GM12891 (cell line): ENCODE results near the gene PAPSS2.

Experiments
- DNase-seq: peaks from one replicate; pipeline ENCODE4 v3.0.0; 2011; ENCODE audit warnings: low spot score; ENCODE audit not compliant: insufficient read length
- FAIRE-seq: peaks from 2 replicates; lab custom pipeline; 2011; peaks lifted over from hg19 to GRCh38; lab: Jason Lieb, UNC
- PAX5 ChIP-seq: IDR thresholded peaks from 2 replicates; pipeline ENCODE4 v1.6.1; 2011; ENCODE audit warnings: low read length, moderate library complexity, mild to moderate bottlenecking; ENCODE audit not compliant: insufficient read depth, severe bottlenecking
- POLR2A ChIP-seq: IDR thresholded peaks from 2 replicates; pipeline ENCODE4 v1.6.1; 2011; ENCODE audit warnings: low read depth, low read length, control low read depth
- POLR2AphosphoS5 ChIP-seq: IDR thresholded peaks from 2 replicates; pipeline ENCODE4 v1.6.1; 2011; ENCODE audit warnings: low read depth, low read length, control low read depth
- POU2F2 ChIP-seq: IDR thresholded peaks from 2 replicates; pipeline ENCODE4 v1.6.1; 2011; ENCODE audit warnings: low read depth, mild to moderate bottlenecking, control low read depth, low read length, moderate library complexity
- SPI1 ChIP-seq: IDR thresholded peaks from 2 replicates; pipeline ENCODE4 v1.6.1; 2011; ENCODE audit warnings: low read depth, low read length, control low read depth
- TAF1 ChIP-seq: IDR thresholded peaks from 2 replicates; pipeline ENCODE4 v1.6.1; 2011; ENCODE audit warnings: low read depth, low read length, control low read depth

The PAPSS2 gene

GRCh38 chr10:87767253-87767652 lies 107.6 kb downstream of the PAPSS2 start:
- no peak for TF ChIP-seq TAF1
- TF ChIP-seq PAX5, result no peak
- TF ChIP-seq SPI1, result no peak
- no peak for TF ChIP-seq POLR2A
- no peak for DNase-seq
- no peak for FAIRE-seq

DNA sequence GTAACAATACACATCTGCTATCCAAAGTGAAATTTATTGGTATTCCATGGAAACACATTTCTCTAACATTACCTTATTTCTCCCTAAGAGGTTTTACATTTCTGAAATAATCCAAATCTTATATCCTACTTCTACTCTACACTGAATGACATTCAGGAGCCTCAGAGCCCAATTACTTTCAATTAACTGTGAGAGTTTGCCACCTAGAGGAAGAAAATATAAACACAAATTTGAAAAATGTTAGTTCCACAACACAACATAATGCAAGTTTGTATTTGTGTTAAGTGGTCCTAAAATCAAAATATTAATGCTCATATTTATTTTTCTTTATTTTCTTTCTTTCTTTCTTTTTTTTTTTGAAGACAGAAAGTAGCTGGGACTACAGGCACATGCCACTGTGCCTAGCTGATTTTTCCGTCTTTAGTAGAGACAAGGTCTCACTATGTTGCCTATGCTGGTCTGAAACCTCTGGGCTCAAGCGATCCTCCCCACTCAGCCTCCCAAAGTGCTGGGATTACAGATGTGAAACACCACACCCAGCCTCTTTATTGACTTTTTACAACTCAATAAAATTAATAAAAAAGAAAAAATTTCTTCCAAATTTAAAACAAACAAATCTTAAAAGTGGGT lies 112.3 kb downstream of the PAPSS2 start:
- FAIRE-seq, result peak; percentile 71
- no peak for TF ChIP-seq POLR2AphosphoS5
- TF ChIP-seq POLR2A, result no peak
- no peak for TF ChIP-seq POU2F2
- no peak for TF ChIP-seq PAX5
- DNase-seq, result no peak

DNA sequence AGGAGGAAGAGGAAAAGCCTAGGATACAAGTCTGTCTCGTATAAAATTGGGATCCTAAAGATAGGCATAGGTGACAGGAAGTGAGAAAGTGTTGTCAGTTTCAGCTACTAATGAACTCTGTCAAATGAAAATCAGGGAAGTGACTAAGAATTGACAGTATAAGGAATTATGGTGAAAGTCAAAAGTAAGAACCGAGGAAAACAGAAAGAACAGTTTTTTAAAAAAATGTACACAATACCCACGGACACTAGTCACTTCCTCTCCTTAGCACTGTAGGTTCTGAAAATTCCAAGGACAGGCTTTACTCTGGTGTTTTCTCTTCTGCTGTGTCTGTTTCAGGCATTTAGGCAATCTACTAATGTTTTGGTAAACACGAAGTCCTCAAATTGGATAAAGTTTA lies 116.1 kb downstream of the PAPSS2 start:
- no peak for DNase-seq
- TF ChIP-seq TAF1, result no peak
- TF ChIP-seq SPI1, result peak; percentile 67
- TF ChIP-seq POLR2AphosphoS5, result no peak
- no peak for TF ChIP-seq POLR2A
- TF ChIP-seq POU2F2, result no peak
- no peak for TF ChIP-seq PAX5
- FAIRE-seq, result peak; percentile 65

GRCh38 chr10:87776328-87776727 lies 116.7 kb downstream of the PAPSS2 start:
- DNase-seq, result no peak
- FAIRE-seq, result peak; percentile 16
- TF ChIP-seq PAX5 (no peak), POLR2AphosphoS5 (no peak), SPI1 (no peak), TAF1 (no peak), POU2F2 (no peak), POLR2A (no peak)

DNA sequence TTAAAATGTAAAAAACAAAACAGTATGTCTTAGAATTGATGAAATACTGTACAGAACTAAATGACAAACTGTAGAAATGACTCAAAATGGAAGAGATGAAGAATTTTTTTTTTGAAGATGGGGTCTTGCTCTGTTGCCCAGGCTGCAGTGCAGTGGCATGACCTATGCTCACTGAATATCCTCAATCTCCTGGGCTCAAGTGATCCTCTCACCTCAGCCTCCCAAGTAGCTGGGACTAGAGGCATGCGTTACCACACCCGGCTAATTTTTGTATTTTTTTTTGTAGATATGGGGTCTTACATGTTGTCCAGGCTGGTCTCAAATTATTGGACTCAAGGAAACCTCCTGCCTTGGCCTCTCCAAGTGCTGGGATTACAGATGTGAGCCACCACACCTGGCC lies 121.9 kb downstream of the PAPSS2 start:
- TF ChIP-seq PAX5 (no peak), POLR2AphosphoS5 (no peak), SPI1 (no peak), POU2F2 (no peak), POLR2A (no peak), TAF1 (no peak)
- no peak for FAIRE-seq
- DNase-seq, result no peak

- DNase-seq (no peak), FAIRE-seq (no peak)
- TF ChIP-seq POU2F2 (no peak), SPI1 (no peak), PAX5 (no peak), POLR2A (no peak), POLR2AphosphoS5 (no peak), TAF1 (no peak)
These were observed 123.0 kb downstream of the PAPSS2 start for GRCh38 chr10:87782721-87783120.

GRCh38 chr10:87786421-87786820 lies 126.7 kb downstream of the PAPSS2 start:
- FAIRE-seq (no peak), DNase-seq (no peak)
- TF ChIP-seq POU2F2, result no peak

- no peak for TF ChIP-seq TAF1
- TF ChIP-seq POLR2A, result no peak
- TF ChIP-seq PAX5, result no peak
- TF ChIP-seq POLR2AphosphoS5, result no peak
- TF ChIP-seq SPI1, result no peak
- no peak for TF ChIP-seq POU2F2
- FAIRE-seq, result no peak
These were observed 130.5 kb downstream of the PAPSS2 start for GRCh38 chr10:87790185-87790584.

GRCh38 chr10:87794285-87794684 lies 134.6 kb downstream of the PAPSS2 start:
- FAIRE-seq, result peak; percentile 94

More at GRCh38 chr10:87790185-87790584, 130.5 kb downstream of the PAPSS2 start:
- DNase-seq, result no peak

More at GRCh38 chr10:87794285-87794684, 134.6 kb downstream of the PAPSS2 start:
- no peak for DNase-seq
- no peak for TF ChIP-seq POU2F2
- TF ChIP-seq POLR2A, result no peak
- no peak for TF ChIP-seq POLR2AphosphoS5
- TF ChIP-seq SPI1, result no peak
- TF ChIP-seq PAX5, result no peak
